WERI-Rb-1 (cell line): ENCODE results near the gene LHFPL2.

ENCODE experiments used
- DNase-seq: peaks from one replicate; pipeline ENCODE4 v3.0.0-alpha.2; 2020
- H3K27ac ChIP-seq: fragments of 250-450 bp; sonication (Bioruptor Pico); 2 replicates; pipeline ENCODE4 v1.5.1; 2020; ENCODE audit warnings: mild to moderate bottlenecking, moderate library complexity
- H3K27me3 ChIP-seq: fragments of 250-450 bp; sonication (Bioruptor Pico); 2 replicates; pipeline ENCODE4 v1.5.1; 2021; ENCODE audit warnings: mild to moderate bottlenecking, low read depth, moderate library complexity; ENCODE audit not compliant: insufficient read depth, severe bottlenecking
- H3K36me3 ChIP-seq: fragments of 250-450 bp; sonication (Bioruptor Pico); 2 replicates; pipeline ENCODE4 v1.5.1; 2020; ENCODE audit warnings: mild to moderate bottlenecking, moderate library complexity
- H3K4me3 ChIP-seq: 2 replicates; pipeline ENCODE4 v1.5.1; 2011; ENCODE audit warnings: low read depth, mild to moderate bottlenecking, control low read depth, low read length
- H3K9me3 ChIP-seq: fragments of 250-450 bp; sonication (Bioruptor Pico); 2 replicates; pipeline ENCODE4 v1.5.1; 2021; ENCODE audit warnings: mild to moderate bottlenecking, moderate library complexity; ENCODE audit not compliant: severe bottlenecking
- TF ChIP-seq, protein P1 (sequence below): IDR thresholded peaks from 2 replicates; pipeline ENCODE4 v1.5.1; 2011; ENCODE audit warnings: low read depth, mild to moderate bottlenecking, control low read depth, inconsistent platforms, low read length

Gene LHFPL2

DNA sequence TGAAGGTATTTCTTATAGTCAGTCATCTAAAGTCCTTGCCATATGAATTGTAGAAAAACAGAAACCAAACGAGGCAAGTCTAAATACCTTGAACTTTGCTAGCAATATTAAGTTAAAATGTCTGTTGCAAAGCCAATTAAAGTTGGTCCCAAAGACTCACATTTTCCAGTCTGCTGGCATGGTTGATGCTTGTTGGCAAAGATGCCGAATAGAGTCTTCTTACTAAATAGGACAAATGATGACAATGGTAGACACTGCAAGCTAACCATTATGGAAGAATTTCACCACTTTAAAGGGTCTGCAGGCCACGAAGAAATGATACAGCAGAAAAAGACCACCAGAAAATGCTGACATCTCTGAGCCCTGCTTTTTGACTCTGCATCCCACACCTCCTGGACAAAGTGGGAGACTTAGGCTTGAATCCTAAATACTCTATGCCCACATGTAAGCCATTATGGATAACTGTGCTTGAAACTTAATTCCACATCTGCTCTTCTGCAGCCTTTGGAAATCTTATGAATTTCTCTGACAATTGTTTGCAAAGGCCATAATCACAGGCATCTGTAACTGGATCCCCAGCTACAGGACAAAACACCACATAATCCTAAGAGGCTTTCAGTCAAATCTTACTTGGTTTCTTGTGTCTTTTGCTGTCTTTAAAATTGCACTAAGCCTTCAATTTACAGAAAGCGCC lies 61.3 kb downstream of the LHFPL2 start:
- Histone ChIP-seq H3K27ac (peak overlapping the region; percentile 57), H3K36me3 (peaks cover 4% of the 10 kb centered on the region; the same call in 1 of the 2 replicates), H3K27me3 (no peaks in the 10 kb centered on the region), H3K9me3 (peaks cover 8% of the 10 kb centered on the region), H3K4me3 (no peak overlapping the region)
- TF ChIP-seq, protein P1, sequence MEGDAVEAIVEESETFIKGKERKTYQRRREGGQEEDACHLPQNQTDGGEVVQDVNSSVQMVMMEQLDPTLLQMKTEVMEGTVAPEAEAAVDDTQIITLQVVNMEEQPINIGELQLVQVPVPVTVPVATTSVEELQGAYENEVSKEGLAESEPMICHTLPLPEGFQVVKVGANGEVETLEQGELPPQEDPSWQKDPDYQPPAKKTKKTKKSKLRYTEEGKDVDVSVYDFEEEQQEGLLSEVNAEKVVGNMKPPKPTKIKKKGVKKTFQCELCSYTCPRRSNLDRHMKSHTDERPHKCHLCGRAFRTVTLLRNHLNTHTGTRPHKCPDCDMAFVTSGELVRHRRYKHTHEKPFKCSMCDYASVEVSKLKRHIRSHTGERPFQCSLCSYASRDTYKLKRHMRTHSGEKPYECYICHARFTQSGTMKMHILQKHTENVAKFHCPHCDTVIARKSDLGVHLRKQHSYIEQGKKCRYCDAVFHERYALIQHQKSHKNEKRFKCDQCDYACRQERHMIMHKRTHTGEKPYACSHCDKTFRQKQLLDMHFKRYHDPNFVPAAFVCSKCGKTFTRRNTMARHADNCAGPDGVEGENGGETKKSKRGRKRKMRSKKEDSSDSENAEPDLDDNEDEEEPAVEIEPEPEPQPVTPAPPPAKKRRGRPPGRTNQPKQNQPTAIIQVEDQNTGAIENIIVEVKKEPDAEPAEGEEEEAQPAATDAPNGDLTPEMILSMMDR, result no peak
- no peak for DNase-seq

DNA sequence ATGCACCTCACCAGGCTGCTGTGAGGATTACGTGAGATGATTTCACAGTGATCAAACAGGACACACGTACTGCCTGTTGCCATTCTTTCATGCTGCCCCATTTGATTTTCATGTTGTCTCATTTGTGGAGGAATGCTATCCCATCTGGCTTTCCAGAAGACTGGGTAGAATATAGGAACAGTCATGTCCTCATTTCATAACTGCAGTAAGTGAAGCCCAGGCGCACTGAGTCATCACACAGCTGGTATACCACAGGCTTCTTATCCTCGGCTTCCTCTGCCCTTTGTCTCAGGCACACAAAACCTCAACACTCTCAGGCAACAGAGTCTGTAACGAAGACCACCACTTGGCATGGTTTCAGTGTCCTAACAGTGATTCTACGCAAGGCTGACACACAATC lies 62.3 kb downstream of the LHFPL2 start:
- TF ChIP-seq, protein P1, result no peak
- Histone ChIP-seq H3K36me3 (peaks cover 4% of the 10 kb centered on the region; the same call in 1 of the 2 replicates), H3K27ac (peak overlapping the region; percentile 17; the same call in 1 of the 2 replicates), H3K9me3 (peaks cover 8% of the 10 kb centered on the region), H3K4me3 (no peak overlapping the region), H3K27me3 (no peaks in the 10 kb centered on the region)
- DNase-seq, result no peak

DNA sequence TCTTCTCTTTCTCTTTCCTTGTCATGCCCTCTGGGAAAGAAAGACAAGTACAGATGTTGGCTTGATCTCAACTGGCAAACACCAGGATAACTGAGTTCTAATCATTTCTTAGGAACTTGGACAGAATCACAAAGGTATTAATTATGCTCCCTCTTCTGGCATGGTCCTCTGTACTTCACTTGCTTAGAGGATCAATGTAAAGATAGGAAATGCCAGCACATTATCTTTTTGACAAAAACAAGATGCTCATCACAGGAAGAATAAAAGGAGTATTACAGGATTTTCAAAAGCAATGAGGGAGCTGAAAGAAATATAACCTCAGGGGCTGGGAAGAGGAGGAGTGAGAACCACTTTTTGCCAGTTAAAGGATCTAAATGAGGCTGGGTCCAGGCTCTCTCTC lies 70.6 kb downstream of the LHFPL2 start:
- no peak overlapping the region for H3K27ac ChIP-seq
- H3K4me3 ChIP-seq, result no peak overlapping the region
- H3K36me3 ChIP-seq, result no peaks in the 10 kb centered on the region
- no peaks in the 10 kb centered on the region for H3K27me3 ChIP-seq
- TF ChIP-seq, protein P1, result no peak
- DNase-seq, result no peak
- no peaks in the 10 kb centered on the region for H3K9me3 ChIP-seq

DNA sequence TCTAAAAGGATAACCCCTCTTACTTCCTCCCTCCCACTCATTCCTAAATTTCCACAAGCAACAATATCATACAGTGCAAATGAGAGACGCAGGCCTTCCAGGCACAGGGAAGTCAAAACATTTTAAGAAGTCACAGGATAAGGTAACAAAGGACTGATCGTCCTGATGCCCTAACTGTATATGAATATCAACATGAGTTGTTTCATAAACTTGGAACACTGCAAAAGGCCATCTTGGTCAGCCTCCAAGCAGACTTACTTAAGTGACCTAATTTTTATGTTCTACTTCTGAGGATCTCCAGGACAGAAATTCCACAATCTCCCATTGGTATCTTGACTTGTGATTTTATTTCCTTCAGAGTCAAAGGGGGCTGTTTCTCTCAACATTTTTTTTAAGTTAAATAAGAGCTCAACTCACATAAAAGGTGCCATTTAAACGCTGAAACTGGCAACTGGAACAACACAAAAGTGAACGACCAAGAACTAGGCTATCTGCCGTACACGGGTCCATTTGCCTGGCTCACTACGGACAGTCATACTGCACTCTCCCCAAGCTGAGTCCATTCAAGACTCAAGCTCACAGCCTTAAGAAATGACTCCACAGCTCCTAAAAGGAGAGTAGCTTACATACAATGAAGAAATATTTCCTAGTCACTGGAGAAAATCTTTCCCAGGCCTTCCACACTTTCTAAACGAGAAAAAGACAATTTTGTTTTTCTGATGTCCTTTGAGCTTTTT lies 71.3 kb downstream of the LHFPL2 start:
- DNase-seq, result no peak
- TF ChIP-seq, protein P1, result no peak
- Histone ChIP-seq H3K9me3 (no peaks in the 10 kb centered on the region), H3K4me3 (no peak overlapping the region), H3K27ac (no peak overlapping the region), H3K36me3 (no peaks in the 10 kb centered on the region), H3K27me3 (no peaks in the 10 kb centered on the region)

DNA sequence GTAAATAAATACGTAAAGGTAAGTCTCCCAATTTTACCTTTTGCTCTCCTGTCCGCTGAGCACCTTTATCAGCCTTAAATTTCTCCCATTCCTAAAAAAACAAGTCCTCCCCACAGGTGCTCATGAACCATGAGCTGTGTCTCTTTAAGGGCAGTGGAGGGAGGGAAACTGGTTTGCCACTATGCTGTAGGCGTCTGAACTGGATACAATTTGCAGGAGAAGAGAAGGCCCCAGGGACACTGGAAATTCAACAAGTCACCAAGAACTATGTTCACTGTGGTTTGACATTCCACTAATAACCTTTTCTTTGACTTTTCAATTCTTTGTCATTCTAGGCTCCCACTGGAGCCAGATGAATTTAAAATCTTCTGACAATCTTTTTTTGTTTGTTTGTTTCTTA lies 72.2 kb downstream of the LHFPL2 start:
- H3K4me3 ChIP-seq, result no peak overlapping the region
- TF ChIP-seq, protein P1, result no peak
- no peak for DNase-seq
- no peaks in the 10 kb centered on the region for H3K9me3 ChIP-seq
- H3K27ac ChIP-seq, result no peak overlapping the region
- no peaks in the 10 kb centered on the region for H3K36me3 ChIP-seq
- H3K27me3 ChIP-seq, result no peaks in the 10 kb centered on the region
